Activated CD4-positive, CD25-positive, alpha-beta regulatory T cell treated with anti-CD3 and anti-CD28 coated beads, Interleukin-2, amount 50 U/mL, for 16 hours (primary cell): ENCODE measurements around the gene CDCP1.
"Not testable (repeated sequence)": the region's sequence is repeated elsewhere in the genome, so short reads cannot be mapped to it uniquely, and the experiment has no call there.

Experiments
- DNase-seq: peaks from one replicate; pipeline ENCODE4 v3.0.0-alpha.2; 2020; ENCODE audit warnings: low read depth, low spot score

Gene CDCP1

DNA sequence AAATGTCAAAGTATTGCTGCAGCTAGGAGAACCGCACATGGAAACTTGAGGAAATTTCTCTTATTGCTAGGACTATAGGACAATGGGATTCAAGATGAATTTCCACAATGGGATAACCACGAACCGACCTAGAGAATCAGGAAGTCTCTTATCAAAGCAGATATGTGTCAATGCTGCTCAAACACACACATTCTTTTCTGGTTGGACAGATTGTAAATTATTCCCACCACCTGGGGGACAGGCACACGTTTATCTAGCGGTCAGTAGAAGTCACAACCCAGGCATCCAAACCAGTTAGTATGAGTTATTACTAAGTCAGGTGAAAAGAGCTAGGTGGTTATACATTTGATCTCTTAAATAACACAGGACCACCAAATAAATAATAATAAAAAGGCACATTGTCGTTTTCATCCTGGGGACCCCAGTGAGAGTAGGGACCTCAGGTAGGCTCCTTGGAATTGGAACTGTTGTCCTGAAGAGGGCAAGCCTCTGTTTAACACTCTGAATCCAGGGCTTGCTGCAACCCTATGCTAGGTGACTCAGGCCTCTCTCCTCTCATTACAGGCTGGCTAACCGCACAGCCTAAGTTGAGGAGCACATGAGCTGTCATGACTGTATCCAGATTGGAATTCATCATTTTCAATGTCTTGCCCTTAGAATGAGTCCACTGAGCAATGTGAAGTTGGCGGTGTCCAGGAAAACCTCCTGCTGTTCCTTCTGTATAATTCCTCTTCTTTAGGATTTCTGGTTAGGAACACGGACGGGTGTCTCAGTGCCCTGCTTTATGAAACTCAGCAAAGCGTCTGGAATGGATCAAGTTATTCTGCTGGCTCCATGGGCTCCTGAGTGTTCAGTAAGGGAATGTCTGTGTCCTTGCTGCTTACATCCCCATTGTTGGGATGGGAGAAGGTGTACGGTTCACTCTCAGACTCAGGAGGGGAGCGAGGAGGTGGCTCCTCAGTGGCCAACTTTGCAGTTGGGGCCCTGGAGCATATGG lies 61.1 kb downstream of the CDCP1 start:
- no peak for DNase-seq

DNA sequence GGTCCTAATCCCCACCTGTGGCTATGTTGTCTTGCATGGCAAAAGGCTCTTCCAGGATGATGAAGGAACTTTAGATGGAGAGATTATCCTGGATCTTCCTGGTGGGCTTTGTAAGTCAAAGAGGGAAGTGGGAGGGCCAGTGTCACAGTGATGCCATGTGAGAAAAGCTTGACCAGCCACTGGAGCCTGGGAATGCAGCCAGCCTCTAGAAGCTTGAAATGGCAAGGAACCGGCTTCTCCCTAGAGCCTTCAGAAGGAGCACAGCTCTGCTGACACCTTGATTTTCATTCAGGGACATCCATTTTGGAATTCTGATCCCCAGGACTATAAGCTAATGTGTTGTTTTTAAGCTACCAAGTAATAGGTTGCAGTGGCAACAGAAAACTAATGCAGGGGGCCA lies 61.8 kb downstream of the CDCP1 start:
- no peak for DNase-seq

DNA sequence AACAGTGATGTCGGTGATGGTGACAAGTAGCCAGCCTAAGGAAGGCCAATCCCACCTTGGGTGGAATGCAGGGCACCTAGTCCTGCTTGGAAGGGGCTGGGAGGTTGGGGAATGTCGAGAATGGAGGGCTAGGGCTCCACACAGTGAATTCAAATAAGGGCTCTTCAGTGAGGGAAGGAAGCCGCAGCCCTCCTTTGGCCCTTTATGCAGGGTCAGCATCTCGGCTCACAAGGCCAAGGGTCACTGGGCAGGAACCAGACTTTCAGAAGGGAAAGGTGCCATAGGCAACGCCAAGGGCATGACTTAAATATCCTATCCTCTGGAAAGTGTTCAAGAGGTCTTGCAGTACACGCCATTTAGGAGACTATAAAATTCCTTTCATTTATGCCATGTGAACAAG lies 63.2 kb downstream of the CDCP1 start:
- no peak for DNase-seq

DNA sequence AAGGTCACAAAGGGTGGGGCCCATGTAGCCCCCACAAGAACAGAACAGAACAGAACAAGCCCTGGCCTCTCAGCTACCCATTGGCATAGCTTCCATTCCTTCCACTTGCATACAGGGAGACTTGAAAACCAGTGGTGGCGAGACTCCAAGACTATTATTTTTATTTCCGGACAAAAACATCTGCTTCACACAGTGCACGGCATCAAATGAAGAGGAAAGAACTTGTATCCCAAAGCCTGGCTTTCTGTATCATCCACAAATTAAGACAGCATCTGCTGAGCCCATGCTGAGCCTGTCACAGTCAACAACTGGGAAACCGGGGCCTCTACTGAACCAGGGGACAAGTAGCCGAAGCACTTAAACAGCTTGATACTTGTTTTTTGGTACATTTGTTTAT lies 64.0 kb downstream of the CDCP1 start:
- no peak for DNase-seq

DNA sequence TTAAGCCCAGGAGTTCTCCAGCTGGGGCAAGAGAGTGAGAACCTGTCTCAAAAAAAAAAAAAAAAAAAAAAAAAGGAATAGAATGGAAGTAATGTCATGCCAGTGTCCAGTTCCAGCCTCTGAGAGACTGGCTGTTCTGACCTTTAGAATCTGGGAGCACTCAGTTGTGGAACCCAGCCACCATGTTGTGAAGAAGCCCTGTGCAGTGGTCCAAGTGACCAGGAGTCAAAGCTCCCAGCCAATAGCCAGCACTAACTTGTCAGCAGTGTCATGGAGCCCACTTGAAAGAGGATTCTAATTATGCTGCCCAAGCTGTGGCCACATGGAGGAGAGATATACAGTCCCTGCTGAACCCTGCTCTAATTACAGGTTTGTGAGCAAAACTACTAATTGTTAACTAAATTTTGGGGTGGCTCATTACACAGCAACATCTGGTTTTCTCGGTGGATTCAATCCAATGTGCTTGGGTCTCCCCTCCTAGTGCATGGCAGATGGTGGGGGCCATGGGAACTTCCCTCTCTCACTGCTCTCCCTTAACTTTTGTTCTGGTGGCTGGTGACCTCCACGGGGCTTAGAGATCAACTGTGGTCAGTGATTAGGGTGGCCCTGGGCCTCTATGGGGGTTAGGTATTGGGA lies 64.6 kb downstream of the CDCP1 start:
- no peak for DNase-seq

DNA sequence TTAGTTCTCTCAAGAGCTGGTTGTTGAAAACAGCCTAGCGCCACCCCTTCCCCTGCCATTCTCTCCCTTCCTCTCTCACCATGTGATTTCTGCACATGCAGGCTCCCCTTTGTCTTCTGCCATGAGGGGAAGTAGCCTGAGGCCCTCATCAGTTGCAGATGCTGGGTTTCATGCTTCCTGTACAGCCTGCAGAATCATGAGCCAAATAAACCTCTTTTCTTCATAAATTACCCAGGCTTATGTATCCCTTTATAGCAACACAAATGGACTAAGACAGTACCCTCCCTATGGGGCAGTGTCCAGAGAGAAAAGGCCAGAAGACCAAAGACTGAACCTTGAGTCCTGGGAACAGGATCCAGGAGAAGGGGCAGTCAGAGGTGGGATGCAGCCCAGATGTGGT lies 65.4 kb downstream of the CDCP1 start:
- DNase-seq: no peak

DNA sequence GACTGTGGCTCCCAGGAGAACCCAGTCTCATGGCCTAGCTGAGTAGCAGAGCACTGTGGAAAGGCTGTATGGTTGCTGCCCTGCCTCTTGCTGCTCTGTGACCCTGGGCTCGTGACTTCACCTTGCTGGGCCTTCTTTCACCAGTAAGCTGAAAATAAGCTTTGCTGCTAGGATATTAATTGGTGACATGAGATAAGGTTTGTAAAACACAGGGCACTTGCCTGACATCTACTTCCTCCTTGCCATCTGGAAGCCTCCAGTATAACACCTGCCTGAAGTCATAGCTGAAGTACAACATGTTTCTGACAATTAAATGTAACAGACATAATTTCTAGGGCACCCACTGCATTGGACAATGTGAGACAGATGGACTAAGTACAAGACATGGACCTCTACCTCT lies 66.5 kb downstream of the CDCP1 start:
- DNase-seq: no peak

DNA sequence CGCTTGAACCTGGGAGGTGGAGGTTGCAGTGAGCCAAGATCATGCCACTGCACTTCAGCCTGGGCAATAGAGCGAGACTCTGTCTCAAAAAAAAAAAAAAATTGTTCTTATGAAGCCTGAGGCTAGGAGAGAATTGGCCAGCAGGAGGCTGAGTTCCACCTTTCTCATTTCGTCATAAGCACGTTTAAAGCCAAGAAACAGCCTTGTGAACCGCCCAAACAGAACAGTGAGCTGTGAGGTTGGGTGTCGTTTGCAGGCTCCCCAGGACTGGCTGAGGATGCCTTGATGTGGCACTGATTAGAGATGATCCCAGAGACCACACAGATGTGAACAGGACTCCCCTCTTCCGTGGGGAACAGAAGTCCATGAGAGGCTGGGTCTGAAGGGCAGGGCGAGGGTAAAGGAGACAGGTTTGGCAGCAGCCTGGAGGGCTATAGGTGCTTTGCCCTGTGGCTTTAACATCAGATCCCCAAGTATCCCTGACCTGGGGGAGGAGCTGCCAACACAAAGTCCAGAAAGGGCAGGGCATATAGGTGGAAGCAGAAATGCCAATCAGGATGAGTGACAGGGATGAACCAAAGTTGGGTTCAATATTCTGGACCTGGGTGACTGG lies 67.2 kb downstream of the CDCP1 start:
- no peak for DNase-seq

DNA sequence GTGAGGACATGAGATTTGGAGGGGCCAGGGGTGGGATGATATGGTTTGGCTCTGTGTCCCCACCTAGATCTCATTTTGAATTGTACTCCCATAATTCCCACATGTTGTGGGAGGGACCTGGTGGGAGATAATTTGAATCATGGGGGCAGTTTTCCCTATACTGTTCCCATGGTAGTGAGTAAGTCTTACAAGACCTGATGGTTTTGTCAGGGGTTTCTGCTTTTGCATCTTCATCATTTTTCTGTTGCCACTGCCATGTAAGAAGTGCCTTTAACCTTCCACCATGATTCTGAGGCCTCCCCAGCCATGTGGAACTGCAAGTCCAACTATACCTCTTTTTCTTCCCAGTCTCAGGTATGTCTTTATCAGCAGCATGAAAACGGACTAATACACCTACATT lies 67.9 kb downstream of the CDCP1 start:
- not testable (repeated sequence) for DNase-seq

DNA sequence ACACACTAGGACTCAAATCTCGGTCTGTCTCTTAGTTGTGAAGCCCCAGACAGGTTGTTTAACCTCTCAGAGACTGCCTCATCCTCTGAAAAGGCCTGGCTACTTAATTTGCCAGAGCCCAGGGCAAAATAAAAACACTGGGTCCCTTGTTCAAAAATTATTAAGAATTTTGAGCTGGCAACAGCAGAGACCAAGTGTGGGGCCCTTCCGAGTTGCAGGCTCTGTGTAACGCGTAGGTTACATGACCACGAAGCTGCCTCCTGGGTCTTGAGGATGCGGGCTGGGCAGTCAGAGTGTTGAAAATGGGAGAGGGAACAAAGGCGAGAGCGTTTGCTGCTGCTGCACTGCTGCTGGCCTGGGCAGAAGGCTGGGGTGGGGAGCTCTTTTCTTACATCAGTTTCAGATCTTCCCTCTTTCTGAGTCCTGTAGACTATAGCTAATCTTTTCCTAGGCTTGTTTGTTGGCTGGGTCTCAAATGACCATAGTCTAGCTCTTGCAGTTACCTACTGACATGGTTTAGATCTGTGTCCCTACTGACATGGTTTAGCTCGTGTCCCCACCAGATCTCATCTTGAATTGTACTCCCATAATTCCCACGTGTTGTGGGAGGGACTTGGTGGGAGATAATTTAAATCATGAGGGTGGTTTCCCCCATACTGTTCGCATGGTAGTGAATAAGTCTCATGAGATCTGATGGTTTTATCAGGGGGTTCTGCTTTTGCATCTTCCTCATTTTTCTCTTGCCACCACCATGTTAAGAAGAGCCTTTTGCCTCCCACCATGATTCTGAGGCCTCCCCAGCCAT lies 70.2 kb downstream of the CDCP1 start:
- DNase-seq: no peak

DNA sequence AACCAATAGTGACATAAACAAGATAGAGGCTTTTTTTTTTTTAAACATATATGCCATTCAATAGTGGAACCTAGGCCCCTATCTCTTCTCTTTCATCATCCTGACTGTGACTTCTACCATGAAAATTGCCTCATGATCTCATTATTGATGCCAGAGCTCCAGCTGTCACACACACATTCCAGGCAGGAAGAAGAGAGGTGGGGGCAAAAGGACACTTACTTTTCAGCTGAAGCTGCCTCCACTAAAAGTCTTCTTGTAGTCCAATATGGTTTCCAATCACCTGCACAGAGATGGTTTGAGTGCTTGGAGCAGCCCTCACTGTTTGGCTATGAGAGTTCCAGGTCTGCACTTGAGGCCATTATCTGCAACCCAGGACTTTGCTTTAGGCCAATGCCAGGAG lies 75.1 kb downstream of the CDCP1 start:
- no peak for DNase-seq

DNA sequence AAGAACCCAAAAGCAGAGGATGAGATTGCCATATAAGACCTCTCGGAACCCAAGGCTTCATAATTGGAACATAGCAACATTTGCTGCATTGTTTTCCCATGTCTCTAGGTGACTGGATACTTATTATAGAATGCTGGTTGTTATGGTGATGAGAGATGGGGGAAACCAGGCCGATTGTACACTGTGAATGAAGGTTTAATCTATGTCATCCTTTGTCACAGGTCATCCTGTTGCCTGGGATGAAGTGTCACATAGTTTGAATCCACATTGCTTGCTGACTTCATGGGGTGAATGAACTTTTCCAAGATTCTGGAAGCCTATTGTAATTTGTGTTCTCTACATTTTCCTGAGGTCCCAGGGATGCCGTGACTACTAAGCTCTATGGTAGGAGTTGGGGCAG lies 78.2 kb downstream of the CDCP1 start:
- no peak for DNase-seq

DNA sequence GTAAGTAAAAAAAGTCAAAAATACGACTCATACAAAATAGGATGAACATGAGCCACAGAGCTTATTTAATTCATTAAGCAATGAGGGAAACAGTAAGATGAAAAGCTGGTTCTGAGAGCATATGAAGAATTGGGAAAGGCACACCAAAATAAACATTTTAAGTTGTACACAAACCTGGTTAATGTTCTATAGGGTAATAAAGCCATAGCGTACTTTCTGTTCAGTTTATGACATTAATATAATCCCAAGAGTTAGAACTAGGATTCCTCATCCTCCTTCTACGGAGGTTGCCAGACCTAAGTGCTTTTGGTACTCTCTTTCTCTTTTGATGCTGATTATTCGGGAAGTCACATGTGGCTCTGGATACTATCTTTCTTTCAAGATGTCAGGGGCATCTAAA lies 78.7 kb downstream of the CDCP1 start:
- no peak for DNase-seq

DNA sequence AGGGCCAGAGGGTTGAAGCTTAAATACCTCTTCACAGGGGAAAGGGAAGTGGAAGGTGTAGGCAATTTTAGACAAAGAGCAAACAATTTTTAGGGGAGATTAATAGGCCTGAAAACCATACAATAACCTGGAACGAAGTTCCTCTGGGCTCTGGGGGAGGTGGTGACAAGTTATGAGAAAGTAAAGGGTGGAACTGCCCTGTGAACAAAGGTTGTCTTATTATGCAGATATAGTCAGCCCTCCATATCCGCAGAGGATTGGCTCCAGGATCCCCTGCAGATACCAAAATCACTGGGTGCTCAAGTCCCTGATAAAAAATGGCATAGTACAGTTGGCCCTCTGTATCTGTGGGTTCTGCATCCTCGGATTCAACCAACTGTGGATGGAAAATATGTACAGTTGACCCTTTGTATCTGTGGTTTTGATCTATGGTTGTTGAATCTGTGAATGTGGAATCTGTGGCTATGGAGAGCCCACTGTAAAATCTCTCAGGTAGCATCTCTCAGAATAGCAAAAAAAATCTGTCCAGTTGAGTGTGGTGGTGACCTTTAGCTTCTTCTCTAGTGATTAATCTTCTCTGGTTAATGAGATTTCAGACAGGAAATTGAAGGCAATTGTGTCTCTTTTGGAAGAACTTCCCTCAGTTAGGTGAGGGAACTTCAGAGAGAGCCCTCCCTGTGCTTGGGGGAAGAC lies 79.9 kb downstream of the CDCP1 start:
- no peak for DNase-seq

DNA sequence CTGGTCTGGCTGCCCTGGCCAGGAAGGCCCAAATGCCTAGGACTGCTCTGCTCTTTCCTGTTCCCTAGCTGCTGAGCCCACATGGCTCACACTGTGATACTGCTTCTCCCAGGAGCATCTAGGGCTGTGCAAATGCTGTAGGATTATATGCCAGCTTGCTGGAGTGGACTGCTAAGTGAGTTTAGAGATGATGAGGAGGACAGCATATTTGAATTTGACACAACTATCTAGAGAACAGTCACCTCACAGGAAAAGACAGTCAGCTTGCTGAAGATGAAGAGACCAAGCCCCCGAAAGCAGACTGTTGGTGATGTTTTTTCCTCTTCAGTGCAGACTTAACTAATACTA lies 80.8 kb downstream of the CDCP1 start:
- DNase-seq: no peak

DNA sequence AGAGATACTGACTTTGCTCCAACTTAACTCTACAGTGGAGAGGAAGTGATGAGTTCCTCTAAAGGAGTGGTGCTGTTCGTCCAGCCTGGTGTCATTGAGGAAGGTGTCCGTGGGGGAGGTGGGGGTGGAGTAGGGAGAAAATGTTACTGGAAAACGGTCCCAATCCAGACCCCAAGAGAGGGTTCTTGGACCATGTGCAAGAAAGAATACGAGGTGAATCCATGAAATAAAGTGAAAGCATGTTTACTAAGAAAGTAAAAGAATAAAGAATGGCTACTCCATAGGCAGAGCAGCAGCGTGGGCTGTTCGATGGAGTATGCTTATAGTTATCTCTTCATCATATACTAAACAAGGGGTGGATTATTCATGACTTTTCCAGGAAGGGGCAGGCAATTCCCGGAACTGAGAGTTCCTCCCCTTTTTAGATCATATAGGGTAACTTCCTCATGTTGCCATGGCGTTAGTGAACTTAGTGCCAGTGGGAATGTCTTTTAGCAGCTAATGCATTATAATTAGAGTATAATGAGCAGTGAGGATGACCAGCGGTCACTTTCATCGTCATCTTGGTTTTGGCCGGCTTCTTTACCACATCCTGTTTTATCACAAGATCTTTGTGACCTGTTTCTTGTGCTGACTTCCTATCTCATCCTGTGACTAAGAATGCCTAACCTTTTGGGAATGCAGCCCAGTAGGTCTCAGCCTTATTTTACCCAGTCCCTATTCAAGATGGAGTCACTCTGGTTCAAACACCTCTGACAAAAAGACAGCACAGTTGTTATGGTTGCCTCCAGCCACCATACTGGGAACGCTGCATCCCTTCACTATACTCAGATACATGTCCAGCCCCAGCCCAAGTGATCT lies 81.4 kb downstream of the CDCP1 start:
- DNase-seq: peak; percentile 30

DNA sequence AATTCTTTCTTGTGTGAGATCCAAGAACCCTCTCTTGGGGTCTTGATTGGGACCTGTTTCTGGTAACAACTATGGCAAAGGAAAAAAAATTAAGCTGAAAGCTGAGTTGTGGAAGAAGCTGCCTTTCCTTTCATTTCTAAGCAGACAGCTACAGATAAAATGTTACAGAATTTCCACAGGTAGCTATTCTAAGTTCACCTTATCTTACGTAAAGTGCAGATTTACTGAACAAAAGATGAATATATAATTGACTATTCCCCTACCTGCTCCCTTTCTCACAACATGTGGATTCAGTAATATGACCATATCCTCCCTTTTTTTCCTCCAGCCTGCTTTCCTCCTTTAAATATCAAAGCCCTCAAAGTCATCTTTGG lies 83.5 kb downstream of the CDCP1 start:
- DNase-seq: no peak

DNA sequence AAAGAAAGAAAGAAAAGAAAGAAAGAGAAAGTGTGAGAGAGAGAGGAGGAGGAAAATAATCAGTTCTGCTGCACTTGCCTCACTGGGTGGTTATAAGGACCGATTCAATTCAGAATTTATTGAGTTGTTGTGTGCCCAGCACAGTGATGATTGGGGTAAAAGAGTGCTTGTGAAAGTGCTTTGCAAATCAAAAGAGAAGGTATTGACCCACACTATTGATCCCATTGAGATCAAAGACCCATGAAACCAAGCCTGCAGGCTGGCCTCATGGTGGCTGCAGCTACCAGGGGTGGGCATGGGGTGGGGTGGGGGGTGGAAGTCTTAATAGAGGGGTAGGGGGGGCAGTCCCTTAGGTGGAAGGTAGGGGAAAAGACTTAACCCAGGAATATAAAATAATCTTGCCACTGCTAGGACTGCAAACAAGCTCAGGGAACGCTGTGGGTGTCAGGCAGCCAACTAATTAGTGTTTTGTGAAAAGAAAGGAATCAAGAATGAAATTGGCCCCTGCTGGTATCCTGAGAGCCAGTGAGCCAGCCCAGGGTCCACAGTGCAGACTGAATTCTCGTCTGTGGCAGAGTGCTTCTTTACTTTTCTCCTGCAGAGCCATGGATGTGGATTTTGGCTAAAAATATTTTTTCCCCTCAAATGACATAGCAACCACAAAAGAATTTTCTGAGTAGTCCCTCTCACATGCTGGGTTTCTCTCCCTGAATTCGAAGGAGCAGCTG lies 85.8 kb downstream of the CDCP1 start:
- no peak for DNase-seq

DNA sequence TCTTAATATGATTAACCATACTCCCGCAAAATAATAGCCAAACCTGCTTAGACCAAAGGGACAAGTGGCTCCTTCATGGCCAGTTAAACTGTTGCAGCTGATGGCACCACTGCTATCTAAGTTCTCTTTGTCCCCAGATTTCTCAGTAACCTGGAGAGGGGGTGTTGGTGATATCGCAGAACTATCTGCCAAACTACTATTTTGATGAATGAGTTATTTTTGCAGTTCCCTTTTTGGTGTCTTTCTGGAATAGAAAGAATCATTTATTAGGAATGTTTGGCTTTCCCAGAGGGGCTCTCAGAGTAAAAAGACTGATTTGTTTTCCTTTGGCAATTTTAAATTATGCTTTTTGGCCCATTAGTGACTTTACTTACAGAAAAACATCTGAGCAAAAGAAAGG lies 87.0 kb downstream of the CDCP1 start:
- no peak for DNase-seq

DNA sequence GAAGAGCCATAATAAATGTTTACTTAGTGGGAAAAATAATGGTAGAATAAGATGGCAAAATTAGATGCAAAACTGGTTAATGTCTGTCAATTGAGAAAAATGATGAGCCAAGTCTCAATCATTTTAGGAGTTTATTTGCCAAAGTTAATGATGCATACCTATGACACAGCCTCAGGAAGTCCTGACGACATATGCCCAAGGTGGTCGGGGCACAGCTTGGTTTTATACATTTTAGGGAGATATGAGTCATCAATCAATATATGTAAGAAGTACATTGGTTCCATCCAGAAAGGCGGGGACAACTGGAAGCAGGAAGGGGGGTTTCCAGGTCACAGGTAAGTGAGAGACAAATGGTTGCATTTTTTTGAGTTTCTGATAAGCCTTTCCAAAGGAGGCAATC lies 88.6 kb downstream of the CDCP1 start:
- DNase-seq: no peak
